CD4-positive, alpha-beta T cell (primary cell): ENCODE data around the gene AQP9. TPM values are rescaled to one million over a fixed set of nuclear protein-coding genes. Genes with fewer than 3 reads are reported as not detected.

Experiments used
- ATAC-seq: fragments of 200-7000 bp; cut with Tn5 transposase; one replicate; pipeline ENCODE4 v1.10.0; 2022; ENCODE audit warnings: mild to moderate bottlenecking; ENCODE audit not compliant: poor library complexity
- CTCF ChIA-PET: fragments of 350-600 bp; sonication (Branson Sonifier 250); formaldehyde crosslinking; loops from one replicate; lab custom pipeline; 2021; ENCODE audit warnings: antibody characterized with exemption, inconsistent platforms; lab: Charles Lee
- POLR2A ChIA-PET: fragments of 350-600 bp; sonication (Branson Sonifier 250); formaldehyde crosslinking; loops from one replicate; lab custom pipeline; 2021; ENCODE audit warnings: antibody characterized with exemption, inconsistent platforms; lab: Charles Lee
- DNase-seq, 14 experiments: peaks; one replicate each; pipeline ENCODE4 v3.0.0-alpha.2; 2013 to 2020; ENCODE audit warnings: mixed read lengths in 2 of 14
- H3K27ac ChIP-seq, 2 donors: one replicate each; pipeline versions ENCODE4 v1.5.1 to v1.7.0; 2013; ENCODE audit warnings: low read length in 2 of 2, low read depth in 1 of 2, mild to moderate bottlenecking in 1 of 2
- H3K27me3 ChIP-seq, 2 experiments: 1 replicate in 1 of 2; 2 replicates in 1 of 2; pipeline versions ENCODE4 v1.6.1 to v1.7.0; 2013; ENCODE audit warnings: low read length in 2 of 2, control low read depth in 1 of 2, mild to moderate bottlenecking in 1 of 2, moderate library complexity in 1 of 2; ENCODE audit not compliant: insufficient read depth in 2 of 2, control insufficient read depth in 1 of 2
- H3K36me3 ChIP-seq: one replicate; pipeline ENCODE4 v1.6.1; 2013; ENCODE audit warnings: low read length, control low read depth; ENCODE audit not compliant: insufficient read depth
- H3K4me1 ChIP-seq: one replicate; pipeline ENCODE4 v1.6.1; 2013; ENCODE audit warnings: low read length, control low read depth; ENCODE audit not compliant: insufficient read depth
- H3K4me3 ChIP-seq: one replicate; pipeline ENCODE4 v1.5.1; 2013; ENCODE audit warnings: mild to moderate bottlenecking, low read length, moderate library complexity
- H3K9me3 ChIP-seq, 2 experiments: 1 replicate in 1 of 2; 2 replicates in 1 of 2; pipeline versions ENCODE4 v1.6.1 to v1.7.0; 2013; ENCODE audit warnings: low read length in 2 of 2, mild to moderate bottlenecking in 2 of 2, control low read depth in 1 of 2, moderate library complexity in 1 of 2; ENCODE audit not compliant: control insufficient read depth in 1 of 2, insufficient read depth in 1 of 2
- H3K27ac Mint-ChIP-seq: one replicate; pipeline ENCODE4 v1.8.0; 2020; ENCODE audit warnings: mixed read lengths
- H3K27me3 Mint-ChIP-seq: one replicate; pipeline ENCODE4 v1.8.0; 2021; ENCODE audit warnings: mixed read lengths
- H3K36me3 Mint-ChIP-seq: one replicate; pipeline ENCODE4 v1.8.0; 2021; ENCODE audit warnings: low read depth, mixed read lengths
- H3K4me1 Mint-ChIP-seq: one replicate; pipeline ENCODE4 v1.8.0; 2021; ENCODE audit warnings: low read depth, mixed read lengths
- H3K4me3 Mint-ChIP-seq: one replicate; pipeline ENCODE4 v1.8.0; 2020; ENCODE audit warnings: mild to moderate bottlenecking, mixed read lengths
- H3K9me3 Mint-ChIP-seq: one replicate; pipeline ENCODE4 v1.8.0; 2020; ENCODE audit warnings: mixed read lengths
- CTCF ChIP-seq: fragments of 200-600 bp; IDR thresholded peaks from one replicate; pipeline ENCODE4 v1.8.0; 2022; ENCODE audit warnings: antibody characterized with exemption, mild to moderate bottlenecking
- intact Hi-C, 2 experiments: fragments of 100-400 bp; cut with DNase I in 1 of 2; cut with micrococcal nuclease in 1 of 2; formaldehyde crosslinking; loops; one replicate each; pipeline versions ENCODE4 v1.15.1 to v1.9.0; 2023 to 2025; cut with DNase I, micrococcal nuclease
- total RNA-seq, 174 experiments: library from RNA in 2 of 174; stranded (reverse) in 2 of 174; gene quantifications; one replicate each; pipeline ENCODE4 v1.2.3 and lab custom pipeline; 2021 to 2026

AQP9 gene
- total RNA-seq, 2 experiments from 2014 or later: 0.31 to 0.55 TPM

GRCh38 chr15:58163985-58164384 lies 25.8 kb downstream of the AQP9 start:
- DNase-seq (no peak), ATAC-seq (no peak)
- H3K4me3 Mint-ChIP-seq: no peak overlapping the region
- CTCF ChIA-PET: no interaction called here
- no peaks in the 10 kb centered on the region for H3K9me3 Mint-ChIP-seq
- H3K27ac ChIP-seq: no peak overlapping the region
- H3K27me3 ChIP-seq: peaks cover 4 to 28% of the 10 kb centered on the region in 2 experiments
- H3K36me3 Mint-ChIP-seq: no peaks in the 10 kb centered on the region
- no peaks in the 10 kb centered on the region for H3K4me1 Mint-ChIP-seq
- H3K27me3 Mint-ChIP-seq: peaks cover 51% of the 10 kb centered on the region
- H3K4me3 ChIP-seq: no peak overlapping the region
- intact Hi-C loops: no loop called here
- H3K9me3 ChIP-seq: no peaks in the 10 kb centered on the region
- POLR2A ChIA-PET: no interaction called here
- no peaks in the 10 kb centered on the region for H3K4me1 ChIP-seq
- TF ChIP-seq CTCF: no peak
- H3K36me3 ChIP-seq: no peaks in the 10 kb centered on the region
- H3K27ac Mint-ChIP-seq: no peak overlapping the region

GRCh38 chr15:58164926-58165325 lies 26.7 kb downstream of the AQP9 start:
- Mint-ChIP-seq H3K9me3 (no peaks in the 10 kb centered on the region), H3K36me3 (no peaks in the 10 kb centered on the region), H3K4me3 (no peak overlapping the region), H3K27ac (no peak overlapping the region), H3K27me3 (peaks cover 59% of the 10 kb centered on the region), H3K4me1 (no peaks in the 10 kb centered on the region)
- H3K36me3 ChIP-seq: no peaks in the 10 kb centered on the region
- no peak for ATAC-seq
- CTCF ChIA-PET: no interaction called here
- DNase-seq: no peak
- intact Hi-C loops: no loop called here
- H3K27me3 ChIP-seq: peaks cover 4 to 33% of the 10 kb centered on the region in 2 experiments
- no peak overlapping the region for H3K4me3 ChIP-seq
- no peaks in the 10 kb centered on the region for H3K4me1 ChIP-seq
- no peak for TF ChIP-seq CTCF
- no peak overlapping the region for H3K27ac ChIP-seq
- POLR2A ChIA-PET: no interaction called here
- no peaks in the 10 kb centered on the region for H3K9me3 ChIP-seq

GRCh38 chr15:58165661-58166060 lies 27.5 kb downstream of the AQP9 start:
- H3K4me1 Mint-ChIP-seq: no peaks in the 10 kb centered on the region
- Histone ChIP-seq H3K27me3 (peaks cover 4 to 33% of the 10 kb centered on the region in 2 experiments), H3K27ac (no peak overlapping the region), H3K9me3 (no peaks in the 10 kb centered on the region), H3K4me3 (no peak overlapping the region), H3K4me1 (no peaks in the 10 kb centered on the region), H3K36me3 (no peaks in the 10 kb centered on the region)
- intact Hi-C loops: no loop called here
- H3K9me3 Mint-ChIP-seq: no peaks in the 10 kb centered on the region
- H3K27ac Mint-ChIP-seq: no peak overlapping the region
- TF ChIP-seq CTCF: no peak
- H3K36me3 Mint-ChIP-seq: no peaks in the 10 kb centered on the region
- no peak for ATAC-seq
- DNase-seq: no peak
- no peak overlapping the region for H3K4me3 Mint-ChIP-seq
- ChIA-PET POLR2A (no interaction called here), CTCF (no interaction called here)
- H3K27me3 Mint-ChIP-seq: peaks cover 61% of the 10 kb centered on the region
